Measurements from ENCODE around the gene CIZ1. TPM values are rescaled to one million over a fixed set of nuclear protein-coding genes. Genes with fewer than 3 reads are reported as not detected.

CIZ1 gene
- total and polyA plus RNA-seq, 2 of the 13 experiments (the other 11 are each of a cell fraction or from before 2014, with no cell fraction given), result 30.6 to 50.3 TPM

GRCh38 chr9:128127568-128127989 is 63.8 kb downstream of the CIZ1 start, which contains the start of gene PTGES2 (continued):
- TF ChIP-seq ZNF574 (CRISPR knock-in tag; IDR thresholded peaks at IDR 0.05) (peak; percentile 57; the same call in 1 of the 2 replicates), ADNP (CRISPR knock-in tag; IDR thresholded peaks at IDR 0.05) (no peak), MAFK (conservative IDR thresholded peaks at IDR 0.05 in 1 of 2, IDR thresholded peaks at IDR 0.05 in 1 of 2; ENCODE audit: low read length in 2 of 2) (no peak), ZNF451 (CRISPR knock-in tag; IDR thresholded peaks at IDR 0.05) (no peak), MYPOP (CRISPR knock-in tag; IDR thresholded peaks at IDR 0.05) (0 out of 2 replicates have a peak, but pooled peaks have one; percentile 18), FOXJ3 (CRISPR knock-in tag; IDR thresholded peaks at IDR 0.05; ENCODE audit: borderline replicate concordance) (no peak), ZNF709 (CRISPR knock-in tag; IDR thresholded peaks at IDR 0.05) (0 out of 2 replicates have a peak, but pooled peaks have one; percentile 54), AGO2 (optimal IDR thresholded peaks at IDR 0.05; ENCODE audit: low read depth, low read length) (peak; percentile 77), GATAD1 (CRISPR knock-in tag; IDR thresholded peaks at IDR 0.05) (peak; percentile 4; the same call in 1 of the 2 replicates), MAZ (IDR thresholded peaks at IDR 0.05; ENCODE audit: borderline replicate concordance, low read depth, low read length) (no peak), MAZ (CRISPR knock-in tag; IDR thresholded peaks at IDR 0.05; ENCODE audit: low read depth) (peak; percentile 65; the same call in 1 of the 2 replicates), CREB1 (IDR thresholded peaks at IDR 0.05) (0 out of 2 replicates have a peak, but pooled peaks have one; percentile 0), CREB1 (CRISPR knock-in tag; IDR thresholded peaks at IDR 0.05) (no peak), KAT7 (CRISPR knock-in tag; IDR thresholded peaks at IDR 0.05; ENCODE audit: borderline replicate concordance) (0 out of 2 replicates have a peak, but pooled peaks have one; percentile 20), ARHGAP35 (CRISPR knock-in tag; IDR thresholded peaks at IDR 0.05; ENCODE audit: borderline replicate concordance) (no peak)
- TF ChIP-seq, protein P1, sequence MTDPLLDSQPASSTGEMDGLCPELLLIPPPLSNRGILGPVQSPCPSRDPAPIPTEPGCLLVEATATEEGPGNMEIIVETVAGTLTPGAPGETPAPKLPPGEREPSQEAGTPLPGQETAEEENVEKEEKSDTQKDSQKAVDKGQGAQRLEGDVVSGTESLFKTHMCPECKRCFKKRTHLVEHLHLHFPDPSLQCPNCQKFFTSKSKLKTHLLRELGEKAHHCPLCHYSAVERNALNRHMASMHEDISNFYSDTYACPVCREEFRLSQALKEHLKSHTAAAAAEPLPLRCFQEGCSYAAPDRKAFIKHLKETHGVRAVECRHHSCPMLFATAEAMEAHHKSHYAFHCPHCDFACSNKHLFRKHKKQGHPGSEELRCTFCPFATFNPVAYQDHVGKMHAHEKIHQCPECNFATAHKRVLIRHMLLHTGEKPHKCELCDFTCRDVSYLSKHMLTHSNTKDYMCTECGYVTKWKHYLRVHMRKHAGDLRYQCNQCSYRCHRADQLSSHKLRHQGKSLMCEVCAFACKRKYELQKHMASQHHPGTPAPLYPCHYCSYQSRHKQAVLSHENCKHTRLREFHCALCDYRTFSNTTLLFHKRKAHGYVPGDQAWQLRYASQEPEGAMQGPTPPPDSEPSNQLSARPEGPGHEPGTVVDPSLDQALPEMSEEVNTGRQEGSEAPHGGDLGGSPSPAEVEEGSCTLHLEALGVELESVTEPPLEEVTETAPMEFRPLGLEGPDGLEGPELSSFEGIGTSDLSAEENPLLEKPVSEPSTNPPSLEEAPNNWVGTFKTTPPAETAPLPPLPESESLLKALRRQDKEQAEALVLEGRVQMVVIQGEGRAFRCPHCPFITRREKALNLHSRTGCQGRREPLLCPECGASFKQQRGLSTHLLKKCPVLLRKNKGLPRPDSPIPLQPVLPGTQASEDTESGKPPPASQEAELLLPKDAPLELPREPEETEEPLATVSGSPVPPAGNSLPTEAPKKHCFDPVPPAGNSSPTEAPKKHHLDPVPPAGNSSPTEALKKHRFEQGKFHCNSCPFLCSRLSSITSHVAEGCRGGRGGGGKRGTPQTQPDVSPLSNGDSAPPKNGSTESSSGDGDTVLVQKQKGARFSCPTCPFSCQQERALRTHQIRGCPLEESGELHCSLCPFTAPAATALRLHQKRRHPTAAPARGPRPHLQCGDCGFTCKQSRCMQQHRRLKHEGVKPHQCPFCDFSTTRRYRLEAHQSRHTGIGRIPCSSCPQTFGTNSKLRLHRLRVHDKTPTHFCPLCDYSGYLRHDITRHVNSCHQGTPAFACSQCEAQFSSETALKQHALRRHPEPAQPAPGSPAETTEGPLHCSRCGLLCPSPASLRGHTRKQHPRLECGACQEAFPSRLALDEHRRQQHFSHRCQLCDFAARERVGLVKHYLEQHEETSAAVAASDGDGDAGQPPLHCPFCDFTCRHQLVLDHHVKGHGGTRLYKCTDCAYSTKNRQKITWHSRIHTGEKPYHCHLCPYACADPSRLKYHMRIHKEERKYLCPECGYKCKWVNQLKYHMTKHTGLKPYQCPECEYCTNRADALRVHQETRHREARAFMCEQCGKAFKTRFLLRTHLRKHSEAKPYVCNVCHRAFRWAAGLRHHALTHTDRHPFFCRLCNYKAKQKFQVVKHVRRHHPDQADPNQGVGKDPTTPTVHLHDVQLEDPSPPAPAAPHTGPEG (CRISPR knock-in tag; IDR thresholded peaks at IDR 0.05), result peak; percentile 100

Measured in HepG2 (cell line).